Coronary artery (tissue), 2 donors: ENCODE measurements around the gene LTB.

ENCODE experiments used
- DNase-seq: peaks from one replicate; pipeline ENCODE4 v3.0.0-alpha.2; 2017; ENCODE audit warnings: low spot score
- H3K27ac ChIP-seq, 2 donors: fragments of 200-600 bp; sonication (generic); one replicate each; pipeline ENCODE4 v1.5.1; 2016 to 2019
- H3K4me3 ChIP-seq: fragments of 200-600 bp; sonication (generic); 2 replicates; pipeline ENCODE4 v1.5.1; 2016; ENCODE audit warnings: mild to moderate bottlenecking, moderate library complexity
- CTCF ChIP-seq: fragments of 200-600 bp; sonication (generic); IDR thresholded peaks from one replicate; pipeline ENCODE4 v1.5.1; 2019; ENCODE audit warnings: antibody characterized with exemption

Gene LTB

GRCh38 chr6:31546339-31546957 is 35.8 kb downstream of the LTB start, which contains the start of gene ATP6V1G2:
ATP6V1G2 (minus strand) TSS chr6:31546608; CDS start chr6:31546559, 49 bp downstream.
- DNase-seq = peak; percentile 94
- peak; percentile 97 for TF ChIP-seq CTCF
- H3K27ac ChIP-seq = peak within 1 kb of the TSS; percentile 77 to 83
- peak within 1 kb of the TSS; percentile 65 for H3K4me3 ChIP-seq

GRCh38 chr6:31545291-31545690 is 36.9 kb downstream of the LTB start:
- no peak for TF ChIP-seq CTCF
- H3K4me3 ChIP-seq = no peak overlapping the region
- H3K27ac ChIP-seq = no peak overlapping the region
- DNase-seq = no peak

GRCh38 chr6:31544676-31545075 is 37.5 kb downstream of the LTB start:
- Histone ChIP-seq H3K4me3 (no peak overlapping the region), H3K27ac (no peak overlapping the region)
- TF ChIP-seq CTCF = no peak
- no peak for DNase-seq

- H3K27ac ChIP-seq = no peak overlapping the region
- DNase-seq = no peak
- no peak overlapping the region for H3K4me3 ChIP-seq
- TF ChIP-seq CTCF = no peak
These were observed 38.6 kb downstream of the LTB start for GRCh38 chr6:31543639-31544038.

GRCh38 chr6:31541658-31542521 is 40.3 kb downstream of the LTB start, which contains the start of gene DDX39B:
DDX39B (minus strand) TSS chr6:31542003; CDS start chr6:31540532, 1,471 bp downstream.
- Histone ChIP-seq H3K27ac (peak within 1 kb of the TSS; percentile 91 to 96), H3K4me3 (peak within 1 kb of the TSS; percentile 68)
- DNase-seq = peak; percentile 96
- TF ChIP-seq CTCF = no peak

- no peak for TF ChIP-seq CTCF
- H3K27ac ChIP-seq = peak overlapping the region; percentile 91 to 96
- no peak for DNase-seq
- H3K4me3 ChIP-seq = peak overlapping the region; percentile 68
These were observed 41.1 kb downstream of the LTB start for GRCh38 chr6:31541059-31541657.
